Endodermal cell (in vitro differentiated cells): Measurements from ENCODE around the gene ATXN2. TPM values are rescaled to one million over a fixed set of nuclear protein-coding genes. Genes with fewer than 3 reads are reported as not detected.
A peak's percentile ranks its signal among the peaks of the same experiment; 100 is the strongest.

Source experiments
- DNase-seq: peaks from one replicate; pipeline ENCODE4 v3.0.0-alpha.2; 2017
- H3K27ac ChIP-seq: 2 replicates; pipeline ENCODE4 v1.5.1; 2013; ENCODE audit warnings: mild to moderate bottlenecking, low read depth, low read length, moderate library complexity
- H3K27me3 ChIP-seq: 2 replicates; pipeline ENCODE4 v1.6.1; 2013; ENCODE audit warnings: mild to moderate bottlenecking, low read length, moderate library complexity; ENCODE audit not compliant: insufficient read depth, control insufficient read depth, poor library complexity, severe bottlenecking
- H3K36me3 ChIP-seq: 2 replicates; pipeline ENCODE4 v1.7.0; 2013; ENCODE audit warnings: mild to moderate bottlenecking, low read length, moderate library complexity; ENCODE audit not compliant: control insufficient read depth, insufficient read depth
- H3K4me1 ChIP-seq: one replicate; pipeline ENCODE4 v1.7.0; 2013; ENCODE audit warnings: low read length; ENCODE audit not compliant: control insufficient read depth, insufficient read depth
- H3K4me3 ChIP-seq: 2 replicates; pipeline ENCODE4 v1.5.1; 2013; ENCODE audit warnings: mild to moderate bottlenecking, low read length, moderate library complexity
- H3K9ac ChIP-seq: 2 replicates; pipeline ENCODE4 v1.6.1; 2013; ENCODE audit warnings: mild to moderate bottlenecking, low read length, moderate library complexity; ENCODE audit not compliant: poor library complexity, severe bottlenecking; ENCODE audit errors: extremely low read depth
- H3K9me3 ChIP-seq: 2 replicates; pipeline ENCODE4 v1.6.1; 2013; ENCODE audit warnings: mild to moderate bottlenecking, low read length, moderate library complexity; ENCODE audit not compliant: control insufficient read depth
- H3K27ac Mint-ChIP-seq: 2 replicates; pipeline ENCODE4 v1.8.0; 2020; ENCODE audit warnings: mixed read lengths
- H3K27me3 Mint-ChIP-seq: 2 replicates; pipeline ENCODE4 v1.8.0; 2021; ENCODE audit warnings: mild to moderate bottlenecking, mixed read lengths; ENCODE audit not compliant: insufficient read depth
- H3K36me3 Mint-ChIP-seq: 2 replicates; pipeline ENCODE4 v1.8.0; 2020; ENCODE audit warnings: low read depth, mixed read lengths
- H3K4me1 Mint-ChIP-seq: 2 replicates; pipeline ENCODE4 v1.8.0; 2020; ENCODE audit warnings: mixed read lengths
- H3K4me3 Mint-ChIP-seq: 2 replicates; pipeline ENCODE4 v1.8.0; 2020; ENCODE audit warnings: mild to moderate bottlenecking, moderate library complexity, mixed read lengths
- H3K9me3 Mint-ChIP-seq: 2 replicates; pipeline ENCODE4 v1.8.0; 2020; ENCODE audit warnings: mild to moderate bottlenecking, mixed read lengths
- WGBS, 2 experiments: methylation state at CpG; one replicate each; pipeline versions ENCODE4 v1.1.5 to v1.1.7; 2013; ENCODE audit warnings: missing lambda C conversion rate in 2 of 2, mixed read lengths in 1 of 2; ENCODE audit not compliant: insufficient coverage in 1 of 2, insufficient read length in 1 of 2; 5-methylcytosine and 5-hydroxymethylcytosine counted together
- long read RNA-seq, 4 experiments: library from polyadenylated mRNA in 2 of 4; library from RNA in 1 of 4; library from capped mRNA in 1 of 4; stranded (forward) in 3 of 4; unstranded in 1 of 4; transcript quantifications; one replicate each; pipeline ENCODE4 v2.0.0, GENCODE V29; 2020 to 2021; ENCODE audit warnings: inconsistent platforms in 1 of 4
- polyA plus RNA-seq, 2 experiments: library from polyadenylated mRNA; stranded (reverse); fragments of 50-300 nt; gene quantifications; one replicate each; pipeline ENCODE4 v1.2.3, GENCODE V29; 2013
- total RNA-seq, 2 donors: library from RNA; stranded (reverse); fragmentation: NEBNext Ultra II Directional in 1 of 2; extraction: Animal tissue kit (Norgen Biotek cat#: 25700) in 1 of 2; gene quantifications; 2 replicates in 1 of 2; 3 replicates in 1 of 2; pipeline ENCODE4 v1.2.1, GENCODE V29; 2021
- TF ChIP-seq, protein P1 (sequence below): fragments of 200-600 bp; sonication (generic); conservative IDR thresholded peaks from 2 replicates; pipeline ENCODE4 v1.5.0; 2021; ENCODE audit warnings: antibody characterized with exemption, mild to moderate bottlenecking

ATXN2 gene
- total RNA-seq, result 10 to 100 TPM; 85.7 to 87.3 TPM
- 66.0 TPM for polyA plus RNA-seq (2013, experiment 1 of 2)
- polyA plus RNA-seq (2013, experiment 2 of 2), result 60.3 TPM
- long read RNA-seq, experiment 1, partial matches to known transcripts, result 5 of 16 reads
- long read RNA-seq, experiment 1, other reads (novel, unspliced or antisense), result 11 of 16 reads
- long read RNA-seq, experiment 2, full-length matches to known transcripts, result 8 of 93 reads
- long read RNA-seq, experiment 2, partial matches to known transcripts, result 17 of 93 reads
- long read RNA-seq, experiment 2, other reads (novel, unspliced or antisense), result 68 of 93 reads
- long read RNA-seq, experiment 3, full-length matches to known transcripts, result 5 of 90 reads
- long read RNA-seq, experiment 3, partial matches to known transcripts, result 38 of 90 reads
- long read RNA-seq, experiment 3, other reads (novel, unspliced or antisense), result 47 of 90 reads
- long read RNA-seq, experiment 4, partial matches to known transcripts, result 4 of 5 reads
- long read RNA-seq, experiment 4, other reads (novel, unspliced or antisense), result 1 of 5 reads

DNA sequence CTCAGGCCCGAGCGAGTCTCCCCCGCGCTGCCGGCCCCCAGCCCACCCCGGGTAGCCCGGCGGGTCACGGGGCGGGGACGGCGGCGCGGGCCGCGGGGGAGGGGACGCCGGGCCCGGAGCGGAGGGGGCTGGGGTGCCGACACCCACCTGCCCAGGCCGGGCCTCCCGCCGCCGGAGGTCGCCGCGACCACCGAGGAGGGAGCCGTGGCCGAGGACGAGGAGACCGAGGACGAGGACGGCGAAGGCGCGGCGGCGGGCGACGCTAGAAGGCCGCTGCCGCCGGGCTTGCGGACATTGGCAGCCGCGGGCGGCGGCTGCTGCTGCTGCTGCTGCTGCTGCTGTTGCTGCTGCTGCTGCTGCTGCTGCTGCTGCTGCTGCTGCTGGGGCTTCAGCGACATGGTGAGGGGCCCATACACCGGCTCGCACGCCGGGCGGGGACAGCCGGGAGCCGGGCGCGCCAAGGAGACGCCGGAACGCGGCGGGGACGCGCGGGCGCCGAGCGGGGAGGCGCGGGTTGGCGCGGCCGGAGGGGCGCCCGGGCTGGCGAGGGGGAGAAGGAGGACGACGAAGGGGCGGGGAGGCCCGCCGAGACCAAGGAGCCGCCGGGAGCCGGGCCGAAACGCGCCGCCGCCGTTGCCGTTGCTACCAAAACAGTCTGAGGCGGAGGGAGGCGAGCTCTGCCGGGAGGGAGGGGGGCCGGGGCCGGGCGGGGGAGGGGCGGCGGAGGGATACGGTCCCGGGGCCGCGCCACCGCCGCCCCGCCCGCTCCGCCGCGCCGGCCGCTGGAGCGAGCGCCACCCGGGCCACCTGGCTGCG is at the start of gene ATXN2:
Gene ATXN2, minus strand, starts transcription at position 679 of the 816 bp plus-strand sequence. Its CDS starts 281 bp downstream, at position 398.
- H3K27ac ChIP-seq, result peak within 1 kb of the TSS; percentile 95
- TF ChIP-seq, protein P1, sequence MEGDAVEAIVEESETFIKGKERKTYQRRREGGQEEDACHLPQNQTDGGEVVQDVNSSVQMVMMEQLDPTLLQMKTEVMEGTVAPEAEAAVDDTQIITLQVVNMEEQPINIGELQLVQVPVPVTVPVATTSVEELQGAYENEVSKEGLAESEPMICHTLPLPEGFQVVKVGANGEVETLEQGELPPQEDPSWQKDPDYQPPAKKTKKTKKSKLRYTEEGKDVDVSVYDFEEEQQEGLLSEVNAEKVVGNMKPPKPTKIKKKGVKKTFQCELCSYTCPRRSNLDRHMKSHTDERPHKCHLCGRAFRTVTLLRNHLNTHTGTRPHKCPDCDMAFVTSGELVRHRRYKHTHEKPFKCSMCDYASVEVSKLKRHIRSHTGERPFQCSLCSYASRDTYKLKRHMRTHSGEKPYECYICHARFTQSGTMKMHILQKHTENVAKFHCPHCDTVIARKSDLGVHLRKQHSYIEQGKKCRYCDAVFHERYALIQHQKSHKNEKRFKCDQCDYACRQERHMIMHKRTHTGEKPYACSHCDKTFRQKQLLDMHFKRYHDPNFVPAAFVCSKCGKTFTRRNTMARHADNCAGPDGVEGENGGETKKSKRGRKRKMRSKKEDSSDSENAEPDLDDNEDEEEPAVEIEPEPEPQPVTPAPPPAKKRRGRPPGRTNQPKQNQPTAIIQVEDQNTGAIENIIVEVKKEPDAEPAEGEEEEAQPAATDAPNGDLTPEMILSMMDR, result no peak
- H3K9me3 ChIP-seq, result peaks cover 5% of the 10 kb centered on the region
- Mint-ChIP-seq H3K27me3 (no peaks in the 10 kb centered on the region), H3K9me3 (peaks cover 4% of the 10 kb centered on the region), H3K36me3 (no peaks in the 10 kb centered on the region), H3K27ac (peak within 1 kb of the TSS; percentile 76), H3K4me3 (peak within 1 kb of the TSS; percentile 94), H3K4me1 (peaks cover 26% of the 10 kb centered on the region)
- H3K4me3 ChIP-seq, result peak within 1 kb of the TSS; percentile 98
- DNase-seq, result peak; percentile 91
- H3K27me3 ChIP-seq, result no peaks in the 10 kb centered on the region
- no peaks in the 10 kb centered on the region for H3K4me1 ChIP-seq
- H3K9ac ChIP-seq, result peak within 1 kb of the TSS; percentile 72
- H3K36me3 ChIP-seq, result no peaks in the 10 kb centered on the region
- 0 to 1% methylated on average over 41 to 98 of the region's 119 CpGs for WGBS, 2 experiments

DNA sequence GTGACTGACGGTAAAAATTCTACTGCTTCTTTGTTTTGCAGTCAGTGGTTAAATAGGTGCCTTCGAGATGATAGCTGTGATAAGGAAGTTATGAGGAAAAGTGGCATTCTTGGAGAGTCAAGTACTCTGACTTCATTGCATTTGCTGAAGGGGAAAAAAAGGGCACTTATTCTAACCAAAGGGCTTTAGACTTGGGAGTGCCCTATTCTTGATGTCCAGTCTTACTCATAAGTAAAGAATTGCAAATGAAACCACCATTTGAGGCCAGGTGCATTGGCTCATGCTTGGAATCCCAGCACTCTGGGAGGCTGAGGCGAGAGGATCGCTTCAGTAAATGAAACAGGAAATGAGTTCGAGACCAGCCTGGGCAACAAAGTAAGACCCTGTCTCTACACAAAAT is 46.3 kb upstream of the ATXN2 start:
- Histone ChIP-seq H3K27me3 (no peaks in the 10 kb centered on the region), H3K27ac (no peak overlapping the region), H3K9me3 (no peaks in the 10 kb centered on the region), H3K36me3 (peaks cover 61% of the 10 kb centered on the region), H3K9ac (no peak overlapping the region), H3K4me1 (no peaks in the 10 kb centered on the region), H3K4me3 (no peak overlapping the region)
- H3K36me3 Mint-ChIP-seq, result peaks cover 67% of the 10 kb centered on the region
- H3K4me3 Mint-ChIP-seq, result no peak overlapping the region
- H3K4me1 Mint-ChIP-seq, result no peaks in the 10 kb centered on the region
- no peak for DNase-seq
- H3K9me3 Mint-ChIP-seq, result no peaks in the 10 kb centered on the region
- H3K27me3 Mint-ChIP-seq, result no peaks in the 10 kb centered on the region
- 96 to 97% methylated on average over 4 to 5 of the region's 5 CpGs for WGBS, 2 experiments
- TF ChIP-seq, protein P1, result no peak
- peak overlapping the region; percentile 64 for H3K27ac Mint-ChIP-seq

DNA sequence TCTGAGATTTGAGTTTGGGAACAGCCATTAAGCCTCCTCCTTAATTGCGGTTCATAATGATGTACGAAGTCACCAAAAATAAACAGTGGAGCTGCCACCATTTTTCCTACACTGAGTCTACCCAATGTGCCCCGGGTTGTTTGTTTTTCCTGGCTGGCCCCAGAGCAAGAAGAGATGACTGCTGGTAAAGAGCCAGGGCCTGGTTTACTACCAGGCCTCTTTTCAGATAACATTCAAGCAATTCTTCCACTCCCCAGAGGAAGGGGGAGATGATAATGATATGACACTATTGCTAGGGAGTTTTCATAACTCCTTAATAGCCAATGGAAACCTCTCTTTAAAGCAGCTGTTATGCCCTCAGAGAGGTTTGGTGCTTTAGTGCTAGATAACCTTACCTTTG is 44.3 kb upstream of the ATXN2 start:
- no peak overlapping the region for H3K4me3 ChIP-seq

More for the DNA sequence above, 44.3 kb upstream of the ATXN2 start:
- Mint-ChIP-seq H3K9me3 (no peaks in the 10 kb centered on the region), H3K4me3 (no peak overlapping the region), H3K4me1 (no peaks in the 10 kb centered on the region), H3K27me3 (no peaks in the 10 kb centered on the region), H3K36me3 (peaks cover 59% of the 10 kb centered on the region), H3K27ac (no peak overlapping the region)
- no peaks in the 10 kb centered on the region for H3K4me1 ChIP-seq
- no peaks in the 10 kb centered on the region for H3K9me3 ChIP-seq
- no peaks in the 10 kb centered on the region for H3K27me3 ChIP-seq
- TF ChIP-seq, protein P1, result no peak
- H3K9ac ChIP-seq, result no peak overlapping the region
- no peak for DNase-seq
- H3K36me3 ChIP-seq, result peaks cover 47% of the 10 kb centered on the region
- 95 to 100% methylated on average over 2 to 3 of the region's 3 CpGs for WGBS, 2 experiments
- H3K27ac ChIP-seq, result no peak overlapping the region
